ENCODE data around the gene LARGE2.

DNA sequence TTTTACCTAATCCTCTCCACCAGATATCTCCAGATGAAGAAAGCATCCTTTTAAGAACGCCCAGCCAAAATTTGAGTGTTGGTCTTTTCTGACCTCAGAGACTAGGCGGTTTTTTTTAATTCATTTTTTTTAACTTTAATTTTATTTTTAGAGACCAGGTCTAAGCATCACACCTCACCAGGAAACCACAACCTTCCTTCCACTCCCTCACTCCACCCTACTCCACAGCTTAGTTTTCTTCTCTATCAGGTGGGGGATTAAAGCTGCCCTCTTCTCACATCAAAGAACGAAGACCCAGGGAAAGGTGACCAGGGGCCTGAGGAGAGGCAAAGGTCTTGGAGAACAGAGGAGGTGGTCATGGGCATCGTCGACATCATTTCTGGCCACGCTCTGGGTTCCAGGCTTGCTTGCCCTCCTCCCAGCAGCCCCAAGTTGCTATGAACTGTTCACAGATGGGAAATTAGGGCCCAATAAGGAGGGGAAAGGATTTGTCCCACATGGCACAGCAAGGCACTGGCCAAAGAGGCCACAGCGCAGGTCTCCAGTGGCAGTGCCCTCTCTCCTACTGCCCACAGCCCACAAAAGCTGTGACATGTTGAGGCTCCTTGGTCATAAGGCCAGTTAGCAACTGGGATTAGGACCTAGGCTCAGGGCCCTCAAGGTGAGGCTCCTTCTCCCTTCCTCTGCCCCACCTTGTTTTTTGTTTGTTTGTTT lies 3.3 kb upstream of the LARGE2 start:
- TF ChIP-seq, protein P1, sequence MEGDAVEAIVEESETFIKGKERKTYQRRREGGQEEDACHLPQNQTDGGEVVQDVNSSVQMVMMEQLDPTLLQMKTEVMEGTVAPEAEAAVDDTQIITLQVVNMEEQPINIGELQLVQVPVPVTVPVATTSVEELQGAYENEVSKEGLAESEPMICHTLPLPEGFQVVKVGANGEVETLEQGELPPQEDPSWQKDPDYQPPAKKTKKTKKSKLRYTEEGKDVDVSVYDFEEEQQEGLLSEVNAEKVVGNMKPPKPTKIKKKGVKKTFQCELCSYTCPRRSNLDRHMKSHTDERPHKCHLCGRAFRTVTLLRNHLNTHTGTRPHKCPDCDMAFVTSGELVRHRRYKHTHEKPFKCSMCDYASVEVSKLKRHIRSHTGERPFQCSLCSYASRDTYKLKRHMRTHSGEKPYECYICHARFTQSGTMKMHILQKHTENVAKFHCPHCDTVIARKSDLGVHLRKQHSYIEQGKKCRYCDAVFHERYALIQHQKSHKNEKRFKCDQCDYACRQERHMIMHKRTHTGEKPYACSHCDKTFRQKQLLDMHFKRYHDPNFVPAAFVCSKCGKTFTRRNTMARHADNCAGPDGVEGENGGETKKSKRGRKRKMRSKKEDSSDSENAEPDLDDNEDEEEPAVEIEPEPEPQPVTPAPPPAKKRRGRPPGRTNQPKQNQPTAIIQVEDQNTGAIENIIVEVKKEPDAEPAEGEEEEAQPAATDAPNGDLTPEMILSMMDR (conservative IDR thresholded peaks at IDR 0.05; ENCODE audit: low read length): no peak
- TF ChIP-seq EZH2phosphoT487 (IDR thresholded peaks at IDR 0.05; ENCODE audit: borderline replicate concordance, low read depth, low read length): no peak

Measured in OCI-LY7 (cell line).